HG03378 (cell line): ENCODE measurements around the gene DSCAML1.

ENCODE experiments used
- ATAC-seq: cut with Tn5 transposase; IDR thresholded peaks from one replicate; pipeline ENCODE4 v1.9.1; 2021; ENCODE audit warnings: mild to moderate bottlenecking, moderate library complexity; ENCODE audit not compliant: unreplicated experiment

DSCAML1 gene

DNA sequence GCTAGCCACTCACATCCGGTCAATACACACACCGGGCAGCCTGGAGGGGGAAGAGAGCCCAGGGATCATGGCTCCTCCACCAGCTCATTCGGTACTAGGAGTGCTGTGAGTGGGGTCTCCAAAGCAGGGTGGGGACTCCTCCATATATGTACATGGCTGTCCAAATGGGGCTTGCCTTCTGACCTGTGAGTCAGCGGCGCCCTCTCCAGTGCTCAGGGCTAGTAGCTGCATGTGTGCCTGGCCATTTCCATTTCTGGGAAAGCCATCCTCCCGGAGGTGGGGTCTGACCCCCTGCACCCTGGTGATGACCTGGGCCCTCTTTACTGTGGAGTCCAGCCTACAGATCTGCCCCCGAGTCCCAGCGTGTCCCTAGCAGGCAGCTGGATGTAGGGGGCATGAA, 287.5 kb downstream of the DSCAML1 start:
- no peak for ATAC-seq

GRCh38 chr11:117506971-117507370, 290.0 kb downstream of the DSCAML1 start:
- no peak for ATAC-seq

- ATAC-seq: no peak
These were observed 291.6 kb downstream of the DSCAML1 start for GRCh38 chr11:117505285-117505970.

DNA sequence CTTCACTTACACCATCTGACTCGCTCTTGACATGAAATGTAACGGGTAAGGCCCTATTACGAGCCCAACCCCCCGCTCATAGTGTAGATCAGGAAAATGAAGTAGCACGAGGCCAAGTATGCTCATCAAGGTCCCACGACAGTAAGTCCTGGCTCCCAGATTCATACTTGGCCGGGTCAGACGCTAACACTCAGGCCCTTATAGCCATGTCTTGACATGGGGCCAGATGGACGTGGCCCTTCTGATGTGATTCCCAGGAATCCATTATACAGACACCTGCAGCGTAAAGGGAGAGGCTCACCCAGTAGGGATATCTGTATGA, 294.3 kb downstream of the DSCAML1 start:
- ATAC-seq: no peak

DNA sequence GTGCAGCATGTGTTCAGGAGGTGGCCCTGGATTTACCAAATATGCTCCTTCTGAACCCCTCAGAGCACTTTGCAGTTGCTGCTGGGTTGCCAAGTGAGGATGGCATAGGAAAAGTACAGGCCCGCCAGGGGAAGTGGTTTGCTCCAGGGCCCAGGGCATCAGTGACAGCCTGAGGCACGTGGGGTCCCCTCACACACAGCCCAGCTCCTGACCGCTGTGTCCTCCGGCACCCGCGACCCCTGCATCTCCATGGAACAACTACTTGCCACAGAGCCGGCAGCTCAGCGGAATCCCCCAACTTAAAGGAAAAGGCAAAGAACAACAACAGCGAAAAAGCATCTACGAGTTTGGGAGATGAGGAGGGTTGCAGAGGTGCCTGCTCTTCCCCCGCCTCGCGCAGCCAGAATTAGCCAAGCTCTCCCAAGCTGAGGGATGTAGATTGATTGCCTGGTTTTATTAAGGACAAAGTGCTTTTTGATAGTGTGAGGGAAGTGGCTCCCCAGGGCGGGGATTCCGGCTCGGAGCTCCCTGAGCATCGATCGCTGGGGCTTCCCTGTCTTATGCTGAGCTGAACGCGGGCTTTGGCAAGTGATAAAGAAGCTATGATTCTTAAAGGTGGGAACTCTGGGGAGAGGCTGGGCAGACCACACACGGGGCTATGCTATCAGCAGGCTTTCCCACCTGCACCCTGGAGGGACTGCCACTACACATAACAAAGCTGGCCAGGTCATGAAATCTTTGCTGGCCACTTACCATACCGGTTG, 294.8 kb downstream of the DSCAML1 start:
- no peak for ATAC-seq

GRCh38 chr11:117501237-117501898, 295.6 kb downstream of the DSCAML1 start:
- ATAC-seq: no peak

DNA sequence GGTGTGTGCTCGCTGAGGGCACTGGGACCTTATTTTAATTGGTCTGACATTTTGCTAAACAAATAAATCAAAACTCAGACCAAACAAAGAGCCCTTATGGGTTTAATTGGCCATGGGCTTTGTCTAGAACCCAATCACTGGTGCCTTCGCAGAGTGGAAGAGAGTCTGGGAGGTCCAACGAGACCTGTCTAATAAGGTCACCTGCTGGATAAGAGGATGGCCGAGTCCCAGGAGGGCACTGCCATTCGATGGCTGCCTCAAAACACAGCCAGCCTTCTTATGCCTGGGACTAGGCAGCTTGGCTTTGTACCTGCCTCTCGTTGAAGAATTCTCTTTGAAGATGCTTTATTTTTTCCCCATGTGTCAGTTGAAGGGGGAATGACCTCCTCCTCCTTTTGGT, 298.2 kb downstream of the DSCAML1 start:
- no peak for ATAC-seq

DNA sequence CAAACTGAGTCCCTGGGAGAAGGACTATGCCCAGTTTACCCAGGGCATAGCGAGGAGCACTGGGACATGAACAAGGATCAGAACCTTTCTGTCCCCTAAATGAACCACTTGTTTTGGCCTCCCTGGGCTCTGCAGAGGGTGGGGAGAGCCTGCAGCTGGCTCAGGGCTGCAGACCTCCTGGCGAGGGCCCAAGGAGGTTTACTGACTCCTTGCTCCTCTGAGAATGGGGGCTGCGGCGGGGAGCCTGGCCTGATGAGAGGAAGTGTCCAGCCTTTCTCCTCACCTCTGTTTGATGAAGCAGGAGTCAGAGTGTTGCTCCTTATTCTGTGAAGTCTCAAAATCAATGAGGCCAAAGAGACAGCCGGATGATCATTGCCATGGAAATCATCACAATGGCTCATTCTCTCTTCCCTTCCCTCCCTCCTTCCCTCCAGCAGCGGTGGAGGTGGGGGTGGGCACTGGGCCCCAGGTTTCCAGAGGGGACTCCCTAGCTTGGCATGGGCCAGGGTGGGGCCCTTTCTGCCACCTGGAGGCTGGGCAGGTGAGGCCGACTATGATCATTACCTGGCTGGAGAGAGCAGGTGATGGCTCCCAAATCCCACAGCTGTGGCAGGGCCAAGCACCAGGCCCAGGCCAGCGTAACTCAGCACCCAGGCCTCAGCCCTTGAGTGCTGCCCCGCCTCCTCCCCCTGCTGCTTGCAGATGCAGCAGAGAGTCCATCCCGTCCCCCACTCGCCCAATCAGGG, 299.6 kb downstream of the DSCAML1 start:
- no peak for ATAC-seq

DNA sequence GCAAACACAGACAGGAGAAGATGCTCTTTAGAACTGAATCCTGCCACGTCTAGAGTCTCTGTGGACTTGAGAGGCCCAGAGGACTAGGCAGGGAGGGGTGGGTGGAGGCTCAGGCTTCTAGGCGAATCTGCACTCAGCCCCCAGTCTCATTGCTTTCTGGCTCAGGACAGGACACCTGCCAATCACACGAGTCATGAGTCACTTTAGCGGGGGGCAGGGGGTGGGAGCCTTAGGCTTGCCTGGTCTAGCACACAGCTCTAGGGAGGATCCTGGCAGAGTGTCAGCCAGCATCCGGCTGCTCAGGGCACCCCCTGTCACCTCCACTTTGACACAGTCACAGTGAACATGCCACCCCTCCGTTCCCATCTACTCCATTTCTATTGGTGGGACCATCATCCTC, 301.7 kb downstream of the DSCAML1 start:
- no peak for ATAC-seq

GRCh38 chr11:117492578-117493251, 304.3 kb downstream of the DSCAML1 start:
- ATAC-seq: no peak

GRCh38 chr11:117490911-117491310, 306.1 kb downstream of the DSCAML1 start:
- ATAC-seq: no peak

- ATAC-seq: no peak
These were observed 306.9 kb downstream of the DSCAML1 start for GRCh38 chr11:117489999-117490679.

DNA sequence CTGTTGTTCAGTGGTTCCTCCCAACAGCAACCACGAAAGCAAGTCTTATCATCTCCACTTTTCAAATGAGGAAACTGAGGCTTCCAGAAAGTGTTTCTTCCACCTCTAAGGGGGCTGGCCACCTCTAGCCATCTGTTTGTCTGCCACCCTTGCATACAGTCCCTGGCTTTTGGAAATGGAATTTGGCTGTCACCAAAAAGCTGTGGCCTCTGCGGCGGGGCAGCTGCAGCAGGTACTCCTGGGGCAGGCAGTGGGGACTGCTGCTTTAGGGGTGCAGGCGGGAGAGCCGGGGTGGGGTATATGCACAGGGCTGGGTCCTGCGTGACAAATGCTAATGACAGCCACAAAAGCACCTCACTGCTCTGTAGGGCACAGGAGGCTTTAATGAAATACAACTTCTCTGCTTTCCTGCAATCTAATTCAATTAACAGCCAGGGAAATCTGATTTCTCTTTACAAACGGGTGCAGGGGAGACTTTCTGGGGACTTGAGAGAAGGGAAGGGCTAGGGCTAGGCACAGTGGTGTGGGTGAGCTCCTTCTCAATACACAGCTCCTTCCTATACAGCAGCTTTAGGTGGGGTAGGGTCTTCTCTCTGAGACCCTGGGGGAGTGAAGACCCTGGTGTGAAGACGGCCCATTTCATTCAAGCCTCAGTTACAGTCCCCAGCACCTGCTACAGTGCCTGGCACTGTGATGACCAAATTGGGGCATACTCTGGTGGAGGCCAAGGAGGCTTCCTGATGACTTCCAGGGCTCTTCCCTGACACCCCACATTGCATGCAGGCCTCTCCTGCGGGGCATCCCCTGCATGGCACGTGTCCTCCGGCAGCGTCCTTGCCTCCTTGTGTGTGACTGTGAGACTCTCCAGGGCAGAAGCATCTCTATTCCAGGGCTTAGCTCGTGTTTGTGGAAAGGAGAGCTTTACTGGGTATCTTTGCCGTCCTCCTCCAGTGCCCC, 307.7 kb downstream of the DSCAML1 start:
- no peak for ATAC-seq

GRCh38 chr11:117486059-117486458, 311.0 kb downstream of the DSCAML1 start:
- ATAC-seq: no peak

DNA sequence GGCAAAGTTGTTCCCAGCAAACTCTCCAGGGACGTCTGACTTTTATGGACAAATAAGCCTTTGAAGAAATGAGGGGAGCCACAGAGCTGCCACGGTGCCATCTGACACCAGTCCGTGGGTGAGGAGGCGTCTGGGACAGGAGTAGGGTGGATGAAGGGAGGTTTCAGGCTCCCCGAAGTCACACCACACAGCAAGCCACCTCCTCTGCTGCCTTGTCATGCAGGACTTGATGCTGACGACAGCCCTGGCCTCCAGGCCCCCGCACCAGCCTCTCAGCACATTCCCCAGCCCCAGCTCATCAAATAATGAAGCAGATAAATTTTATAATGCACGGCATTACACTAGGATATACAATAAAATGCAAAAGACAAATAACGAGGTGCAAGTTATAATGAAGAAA, 312.9 kb downstream of the DSCAML1 start:
- ATAC-seq: no peak

GRCh38 chr11:117483372-117483771, 313.6 kb downstream of the DSCAML1 start:
- no peak for ATAC-seq

DNA sequence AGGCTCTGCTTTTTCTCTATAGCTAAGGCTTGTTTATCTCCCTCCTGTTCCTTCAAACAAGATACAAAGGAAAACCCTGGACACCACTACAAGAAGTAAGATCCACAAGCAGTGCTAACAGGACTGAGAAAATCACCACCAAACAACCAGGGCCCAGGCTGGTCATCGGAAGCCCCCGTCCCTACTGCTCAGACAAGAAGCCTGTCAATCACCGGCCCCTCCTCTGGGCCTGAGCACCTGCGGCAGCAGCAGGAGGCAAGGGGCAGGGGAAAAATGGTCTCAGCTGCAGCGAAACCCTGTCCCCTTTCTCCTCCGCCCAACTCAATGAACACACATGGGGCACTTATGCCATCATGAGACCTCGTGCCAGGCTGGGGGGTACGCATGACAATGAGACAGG, 314.1 kb downstream of the DSCAML1 start:
- ATAC-seq: no peak

DNA sequence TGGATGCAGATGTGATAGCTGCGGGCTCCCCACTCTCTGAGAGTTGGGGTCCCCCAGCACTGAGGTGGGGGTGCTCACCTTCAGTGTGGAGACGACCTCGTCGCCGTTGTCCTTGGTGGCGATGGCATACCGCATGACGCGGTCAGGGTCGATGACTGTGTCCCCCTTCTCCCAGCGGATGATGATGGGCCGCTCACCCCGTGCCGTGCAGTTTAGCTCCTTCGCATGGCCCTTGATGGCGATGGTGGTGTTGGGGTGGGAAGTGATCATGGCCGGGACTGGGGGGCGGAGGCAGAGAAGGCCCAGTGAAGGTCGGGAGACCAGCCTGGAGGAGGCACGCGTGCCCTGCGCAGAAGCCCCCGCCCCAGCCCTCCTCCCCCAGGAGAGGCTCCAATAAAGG, 315.1 kb downstream of the DSCAML1 start:
- ATAC-seq: no peak

DNA sequence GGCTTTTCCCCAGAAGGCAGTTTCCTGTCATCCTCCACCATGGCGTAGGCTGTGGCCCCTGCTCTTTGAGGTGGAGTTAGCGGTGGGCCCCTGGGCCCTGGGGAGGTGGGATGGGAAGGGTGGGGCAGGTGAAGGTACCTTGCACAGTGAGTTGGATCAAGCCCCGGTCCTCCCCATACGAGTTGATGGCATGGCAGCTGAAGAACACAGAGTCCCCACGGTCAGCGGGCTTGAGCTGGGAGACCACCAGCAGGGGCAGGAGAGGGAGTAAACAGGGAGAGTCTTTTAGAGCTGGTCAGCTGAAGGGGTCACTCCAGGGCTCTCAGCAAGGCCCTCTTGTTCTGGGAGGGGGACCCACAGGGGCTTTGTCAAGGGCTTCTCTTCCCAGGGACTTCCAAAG, 316.0 kb downstream of the DSCAML1 start:
- ATAC-seq: no peak
